Endothelial cell of umbilical vein (primary cell): ENCODE results near the gene POLD3. TPM values are rescaled to one million over a fixed set of nuclear protein-coding genes. Genes with fewer than 3 reads are reported as not detected.

Experiments
- BruUV-seq: library from RNA; stranded (reverse); fragments of 400-500 nt; replicated peaks from 2 replicates; lab custom pipeline; 2021; lab: Mats Ljungman, UMichigan
- CTCF ChIA-PET: fragments of 300-600, 350-600 bp; sonication (Branson Sonifier 250); formaldehyde crosslinking; loops from one replicate; lab custom pipeline; 2021; ENCODE audit warnings: antibody characterized with exemption, inconsistent platforms; lab: Charles Lee
- POLR2A ChIA-PET: fragments of 300-600, 350-600 bp; sonication (Branson Sonifier 250); formaldehyde crosslinking; loops from one replicate; lab custom pipeline; 2021; ENCODE audit warnings: antibody characterized with exemption, inconsistent platforms; lab: Charles Lee
- DNase-seq: peaks from one replicate; pipeline ENCODE4 v3.0.0-alpha.2; 2011; ENCODE audit warnings: low read depth, low spot score
- FAIRE-seq: peaks from 2 replicates; lab custom pipeline; 2011; peaks lifted over from hg19 to GRCh38; lab: Jason Lieb, UNC
- H2AFZ ChIP-seq: 2 replicates; pipeline ENCODE4 v1.6.0; 2012; ENCODE audit warnings: low read depth, low read length, control low read depth, inconsistent platforms
- H3K27ac ChIP-seq: 2 replicates; pipeline ENCODE4 v1.5.1; 2011; ENCODE audit warnings: low read depth, mild to moderate bottlenecking, control low read depth, low read length, moderate library complexity; ENCODE audit not compliant: insufficient read depth
- H3K27me3 ChIP-seq, 2 experiments: 2 replicates each; pipeline versions ENCODE4 v1.6.0 to v1.6.1; 2011; ENCODE audit warnings: low read length in 2 of 2, mixed read lengths in 1 of 2; ENCODE audit not compliant: control insufficient read depth in 2 of 2, insufficient read depth in 2 of 2
- H3K36me3 ChIP-seq, 2 experiments: 2 replicates in 1 of 2; 3 replicates in 1 of 2; pipeline ENCODE4 v1.5.1; 2011; ENCODE audit warnings: low read length in 2 of 2, mild to moderate bottlenecking in 1 of 2, moderate library complexity in 1 of 2; ENCODE audit not compliant: control insufficient read depth in 2 of 2, insufficient read depth in 2 of 2; ENCODE audit errors: extremely low read depth in 1 of 2
- H3K4me1 ChIP-seq: 3 replicates; pipeline ENCODE4 v1.5.1; 2011; ENCODE audit warnings: mild to moderate bottlenecking, low read length; ENCODE audit not compliant: control insufficient read depth, insufficient read depth; ENCODE audit errors: extremely low read depth
- H3K4me2 ChIP-seq: 2 replicates; pipeline ENCODE4 v1.6.1; 2011; ENCODE audit warnings: low read length, control low read depth, mixed read lengths; ENCODE audit not compliant: insufficient read depth
- H3K4me3 ChIP-seq, 3 experiments: fragments of 200-600 bp in 1 of 3; sonication (generic), shearing (Covaris generic) in 1 of 3; replicated peaks in 1 of 3; 2 replicates each; pipeline ENCODE4 v1.5.1; 2011 to 2016; ENCODE audit warnings: control low read depth in 3 of 3, low read length in 3 of 3, mild to moderate bottlenecking in 2 of 3, inconsistent platforms in 1 of 3, low read depth in 1 of 3, moderate library complexity in 1 of 3; ENCODE audit not compliant: insufficient read depth in 1 of 3
- H3K79me2 ChIP-seq: 2 replicates; pipeline ENCODE4 v1.6.0; 2012; ENCODE audit warnings: low read length, inconsistent platforms; ENCODE audit not compliant: control insufficient read depth, insufficient read depth
- H3K9ac ChIP-seq: replicated peaks from 2 replicates; pipeline ENCODE3; 2011; ENCODE audit warnings: low read length, control low read depth; ENCODE audit not compliant: insufficient read depth; ENCODE audit errors: extremely low read depth
- H3K9me1 ChIP-seq: replicated peaks from 3 replicates; pipeline ENCODE4 v1.6.0; 2011; ENCODE audit warnings: mild to moderate bottlenecking, low read length; ENCODE audit not compliant: control insufficient read depth, insufficient read depth; ENCODE audit errors: extremely low read depth
- H3K9me3 ChIP-seq: replicated peaks from 2 replicates; pipeline ENCODE4 v1.5.1; 2012; ENCODE audit warnings: low read length, inconsistent platforms; ENCODE audit not compliant: control insufficient read depth, insufficient read depth
- H4K20me1 ChIP-seq: replicated peaks from 2 replicates; pipeline ENCODE3; 2011; ENCODE audit warnings: mild to moderate bottlenecking, low read length; ENCODE audit not compliant: control insufficient read depth, insufficient read depth; ENCODE audit errors: extremely low read depth
- CTCF ChIP-seq, 2 donors: IDR thresholded peaks; 1 replicate in 1 of 2; 2 replicates in 1 of 2; pipeline ENCODE4 v1.5.1; 2011; ENCODE audit warnings: low read length in 2 of 2, mild to moderate bottlenecking in 2 of 2, moderate library complexity in 2 of 2, control low read depth in 1 of 2, inconsistent platforms in 1 of 2, low read depth in 1 of 2; ENCODE audit not compliant: insufficient read depth in 1 of 2; ENCODE audit errors: extremely low read depth in 1 of 2
- EZH2 ChIP-seq: IDR thresholded peaks from 2 replicates; pipeline ENCODE4 v1.6.1; 2012; ENCODE audit warnings: borderline replicate concordance, low read depth, mild to moderate bottlenecking, moderate library complexity, low read length, inconsistent platforms; ENCODE audit not compliant: severe bottlenecking
- FOS ChIP-seq: IDR thresholded peaks from 2 replicates; pipeline ENCODE4 v1.6.1; 2011; ENCODE audit warnings: mild to moderate bottlenecking, low read length, moderate library complexity, borderline replicate concordance; ENCODE audit not compliant: insufficient read depth
- GATA2 ChIP-seq: IDR thresholded peaks from 2 replicates; pipeline ENCODE4 v1.7.0; 2011; ENCODE audit warnings: low read depth, mild to moderate bottlenecking, moderate library complexity, mixed read lengths, low read length; ENCODE audit not compliant: insufficient read length, insufficient read depth
- JUN ChIP-seq: IDR thresholded peaks from 2 replicates; pipeline ENCODE4 v1.6.1; 2011; ENCODE audit warnings: borderline replicate concordance, low read depth; ENCODE audit not compliant: insufficient read length, insufficient read depth
- MAX ChIP-seq: IDR thresholded peaks from 2 replicates; pipeline ENCODE4 v1.6.1; 2011; ENCODE audit not compliant: insufficient read depth, insufficient read length
- MYC ChIP-seq: IDR thresholded peaks from one replicate; pipeline ENCODE4 v1.6.1; 2011; ENCODE audit warnings: mild to moderate bottlenecking, low read depth, low read length
- POLR2A ChIP-seq: IDR thresholded peaks from 2 replicates; pipeline ENCODE4 v1.6.1; 2012; ENCODE audit warnings: low read depth, mild to moderate bottlenecking, control low read depth, low read length
- POLR2AphosphoS5 ChIP-seq: IDR thresholded peaks from 2 replicates; pipeline ENCODE4 v1.6.1; 2012; ENCODE audit warnings: low read depth, mild to moderate bottlenecking, control low read depth, low read length, moderate library complexity; ENCODE audit not compliant: insufficient read depth
- dilution Hi-C: fragments of 300-500 bp; cut with MboI; formaldehyde crosslinking; loops from one replicate; pipeline ENCODE4 v1.15.0; 2019; ENCODE audit warnings: low sequenced_read_pairs; ENCODE audit not compliant: extremely low pct_ligation_motif_present
- intact Hi-C: fragments of 100-400 bp; cut with micrococcal nuclease; formaldehyde crosslinking; loops from one replicate; pipeline ENCODE4 v1.10.0; 2022
- polyA plus RNA-seq, 4 experiments: library from polyadenylated mRNA; depleted of rRNA in 3 of 4; stranded (reverse) in 3 of 4; unstranded in 1 of 4; fragments of >200 nt; gene quantifications; 2 replicates each; pipeline versions ENCODE4 v1.2.1 to v1.2.3, GENCODE V29; 2011 to 2012; ENCODE audit warnings: missing spikeins in 1 of 4
- total RNA-seq: library from RNA; stranded (reverse); gene quantifications from 2 replicates; pipeline ENCODE4 v1.2.3, GENCODE V29; 2021

POLD3 gene
- total and polyA plus RNA-seq, 2 donors (not counting 3 experiments of a cell fraction or from before 2014, with no cell fraction given), result 8.9 to 25.2 TPM

- Histone ChIP-seq H3K4me3 (no peak overlapping the region), H3K4me2 (no peak overlapping the region), H2AFZ (no peak overlapping the region), H3K27ac (no peak overlapping the region), H3K9ac (no peak overlapping the region), H4K20me1 (no peaks in the 10 kb centered on the region), H3K4me1 (no peaks in the 10 kb centered on the region), H3K9me3 (no peaks in the 10 kb centered on the region), H3K36me3 (peaks cover 0 to 10% of the 10 kb centered on the region in 2 experiments), H3K9me1 (no peaks in the 10 kb centered on the region), H3K27me3 (no peaks in the 10 kb centered on the region), H3K79me2 (no peaks in the 10 kb centered on the region)
- TF ChIP-seq FOS, result no peak
- TF ChIP-seq JUN, result no peak
- TF ChIP-seq MAX, result no peak
- TF ChIP-seq EZH2, result no peak
- TF ChIP-seq CTCF (IDR thresholded peaks at IDR 0.05; ENCODE audit: extremely low read depth in 1 of 2, insufficient read depth in 1 of 2, low read depth in 1 of 2, low read length in 2 of 2), result no peak
- no peak for TF ChIP-seq MYC
- no peak for TF ChIP-seq GATA2
- TF ChIP-seq POLR2AphosphoS5, result no peak
- no peak for TF ChIP-seq POLR2A
- dilution Hi-C loops (no loop called here), intact Hi-C loops (no loop called here)
- ChIA-PET POLR2A (interaction anchor here (0.7 kb wide), 1 partner anchor 390 kb away, joined by 4 read pairs; no protein-coding TSS in a partner anchor), CTCF (interaction anchor here (0.7 to 2.8 kb wide), 3 partner anchors 8 to 619 kb away, joined by 3 to 13 read pairs (median 11); no protein-coding TSS in a partner anchor)
- BruUV-seq, result no TSS peak
- FAIRE-seq (no peak), DNase-seq (no peak)
Observed at GRCh38 chr11:74626130-74626529, 33.7 kb downstream of the POLD3 start.
